ENCODE measurements around the gene RPSA.

RPSA gene

DNA sequence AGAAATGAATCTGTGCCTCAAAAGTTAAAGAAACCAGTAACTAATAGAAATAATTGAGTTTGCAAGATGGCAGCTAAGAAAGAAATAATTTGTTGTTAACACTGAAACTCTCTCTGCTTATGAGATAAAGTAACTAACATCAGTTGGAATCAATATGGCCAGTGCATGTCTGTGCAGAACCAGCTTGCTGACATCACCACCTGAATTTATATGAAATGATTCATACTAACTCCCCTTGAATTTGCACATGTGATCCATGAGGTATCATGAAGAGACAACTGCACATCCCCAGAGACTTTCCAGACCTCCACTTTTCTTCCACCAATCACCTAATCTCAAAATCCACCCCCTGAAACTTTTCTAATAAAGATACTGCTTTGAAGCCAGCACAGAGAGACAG lies 33.7 kb upstream of the RPSA start:
- no peak overlapping the region for H3K4me3 ChIP-seq (ENCODE audit: low read depth, low read length)
- TF ChIP-seq POLR2A (IDR thresholded peaks at IDR 0.05; ENCODE audit: extremely low read depth, insufficient read length): no peak
- TF ChIP-seq MYC (IDR thresholded peaks at IDR 0.05; ENCODE audit: low read depth, low read length): no peak
- TF ChIP-seq, protein P1, sequence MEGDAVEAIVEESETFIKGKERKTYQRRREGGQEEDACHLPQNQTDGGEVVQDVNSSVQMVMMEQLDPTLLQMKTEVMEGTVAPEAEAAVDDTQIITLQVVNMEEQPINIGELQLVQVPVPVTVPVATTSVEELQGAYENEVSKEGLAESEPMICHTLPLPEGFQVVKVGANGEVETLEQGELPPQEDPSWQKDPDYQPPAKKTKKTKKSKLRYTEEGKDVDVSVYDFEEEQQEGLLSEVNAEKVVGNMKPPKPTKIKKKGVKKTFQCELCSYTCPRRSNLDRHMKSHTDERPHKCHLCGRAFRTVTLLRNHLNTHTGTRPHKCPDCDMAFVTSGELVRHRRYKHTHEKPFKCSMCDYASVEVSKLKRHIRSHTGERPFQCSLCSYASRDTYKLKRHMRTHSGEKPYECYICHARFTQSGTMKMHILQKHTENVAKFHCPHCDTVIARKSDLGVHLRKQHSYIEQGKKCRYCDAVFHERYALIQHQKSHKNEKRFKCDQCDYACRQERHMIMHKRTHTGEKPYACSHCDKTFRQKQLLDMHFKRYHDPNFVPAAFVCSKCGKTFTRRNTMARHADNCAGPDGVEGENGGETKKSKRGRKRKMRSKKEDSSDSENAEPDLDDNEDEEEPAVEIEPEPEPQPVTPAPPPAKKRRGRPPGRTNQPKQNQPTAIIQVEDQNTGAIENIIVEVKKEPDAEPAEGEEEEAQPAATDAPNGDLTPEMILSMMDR (IDR thresholded peaks at IDR 0.05; ENCODE audit: low read depth, low read length): no peak
- TF ChIP-seq, protein P2, sequence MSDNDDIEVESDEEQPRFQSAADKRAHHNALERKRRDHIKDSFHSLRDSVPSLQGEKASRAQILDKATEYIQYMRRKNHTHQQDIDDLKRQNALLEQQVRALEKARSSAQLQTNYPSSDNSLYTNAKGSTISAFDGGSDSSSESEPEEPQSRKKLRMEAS (IDR thresholded peaks at IDR 0.05; ENCODE audit: low read depth, low read length): no peak
- DNase-seq (ENCODE audit: low read depth): no peak

DNA sequence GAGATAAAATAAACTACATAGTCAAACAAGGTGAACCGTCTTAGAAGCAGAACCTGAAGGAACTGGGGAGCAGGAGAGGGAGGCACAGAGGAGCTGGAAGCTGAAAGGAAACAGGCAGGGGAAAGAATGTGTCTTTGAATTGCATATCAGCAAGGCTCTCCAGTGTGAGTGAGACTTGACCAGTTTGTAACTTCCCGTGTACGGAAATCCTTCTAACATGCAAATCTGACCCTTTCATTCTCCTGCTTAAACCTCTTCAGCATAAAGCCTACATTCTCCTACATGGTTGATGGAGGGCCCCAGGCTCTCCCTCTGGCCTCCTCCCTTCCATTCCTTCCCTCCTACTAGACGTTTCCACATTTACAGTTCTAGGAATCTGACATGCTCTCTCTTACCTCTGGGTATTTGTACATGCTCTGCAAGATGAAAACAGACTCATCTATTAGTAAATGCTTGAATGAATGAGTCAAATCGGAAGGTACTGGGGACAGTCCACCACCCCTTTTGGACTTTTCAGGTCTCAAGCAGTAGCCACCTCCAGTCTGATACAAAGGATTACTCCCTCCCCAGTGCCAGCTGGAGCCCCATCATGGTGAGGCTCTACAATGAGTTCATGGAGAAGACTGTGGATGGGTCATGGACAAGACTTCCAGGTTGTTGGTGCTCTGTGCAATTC lies 29.4 kb upstream of the RPSA start:
- no peak overlapping the region for H3K4me3 ChIP-seq (ENCODE audit: low read depth, low read length)
- TF ChIP-seq, protein P2 (IDR thresholded peaks at IDR 0.05; ENCODE audit: low read depth, low read length): no peak
- TF ChIP-seq, protein P1 (IDR thresholded peaks at IDR 0.05; ENCODE audit: low read depth, low read length): no peak
- TF ChIP-seq POLR2A (IDR thresholded peaks at IDR 0.05; ENCODE audit: extremely low read depth, insufficient read length) (no peak), MYC (IDR thresholded peaks at IDR 0.05; ENCODE audit: low read depth, low read length) (no peak)
- DNase-seq (ENCODE audit: low read depth): no peak

DNA sequence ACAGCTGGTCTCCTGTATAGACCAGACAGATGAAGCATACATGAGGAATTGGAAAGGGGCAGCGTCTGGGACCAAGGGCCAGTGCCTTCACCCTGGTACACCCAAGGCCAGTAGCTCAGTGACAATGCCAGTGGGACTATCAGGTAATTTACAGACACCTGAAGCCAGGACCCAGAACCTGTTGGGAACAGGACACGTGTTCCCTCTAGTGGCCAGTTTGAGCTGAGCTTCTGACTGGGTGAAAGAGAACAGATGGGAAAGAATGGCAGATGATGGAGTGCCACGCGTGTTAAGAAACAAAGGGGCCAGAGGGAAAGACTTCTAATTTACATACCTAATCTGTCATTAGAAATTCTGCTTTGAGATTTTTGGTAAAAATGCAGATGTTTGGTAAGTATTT lies 28.4 kb upstream of the RPSA start:
- DNase-seq (ENCODE audit: low read depth): peak; percentile 61
- H3K4me3 ChIP-seq (ENCODE audit: low read depth, low read length): no peak overlapping the region
- TF ChIP-seq, protein P1 (IDR thresholded peaks at IDR 0.05; ENCODE audit: low read depth, low read length): peak; percentile 87
- TF ChIP-seq POLR2A (IDR thresholded peaks at IDR 0.05; ENCODE audit: extremely low read depth, insufficient read length): no peak
- TF ChIP-seq MYC (IDR thresholded peaks at IDR 0.05; ENCODE audit: low read depth, low read length): peak; percentile 30; the same call in 1 of the 2 replicates
- TF ChIP-seq, protein P2 (IDR thresholded peaks at IDR 0.05; ENCODE audit: low read depth, low read length): peak; percentile 95

DNA sequence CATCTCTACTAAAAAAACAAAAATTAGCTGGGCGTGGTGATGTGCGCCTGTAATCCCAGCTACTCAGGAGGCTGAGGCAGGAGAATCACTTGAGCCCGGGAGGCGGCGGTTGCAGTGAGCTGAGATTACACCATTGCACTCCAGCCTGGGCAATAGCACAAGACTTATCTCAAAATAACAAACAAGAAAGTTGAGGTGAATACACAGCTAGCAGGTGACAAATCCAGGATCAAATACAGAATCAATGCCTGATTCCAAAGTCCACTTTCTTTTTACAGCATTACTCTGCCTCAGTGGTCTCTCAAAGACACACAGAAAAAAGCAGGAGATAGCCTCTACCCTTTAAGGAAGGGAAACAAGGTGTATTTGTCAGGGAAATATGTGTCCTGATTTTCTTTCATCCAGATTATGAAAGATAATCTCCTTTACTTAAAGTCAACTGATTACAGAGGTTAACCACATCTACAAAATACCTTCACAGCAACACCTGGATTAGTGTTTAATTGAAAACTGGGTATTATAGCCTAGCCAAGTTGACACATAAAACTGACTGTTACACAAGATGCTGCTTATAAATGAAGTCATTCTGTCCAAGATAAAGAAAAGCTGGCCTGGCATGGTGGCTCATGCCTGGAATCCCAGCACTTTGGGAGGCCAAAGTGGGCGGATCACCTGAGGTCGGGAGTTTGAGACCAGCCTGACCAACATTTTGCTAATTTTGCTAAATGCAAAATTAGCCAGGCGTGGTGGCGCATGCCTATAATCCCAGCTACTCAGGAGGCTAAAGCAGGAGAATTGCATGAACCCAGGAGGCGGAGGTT lies 27.4 kb upstream of the RPSA start:
- H3K4me3 ChIP-seq (ENCODE audit: low read depth, low read length): no peak overlapping the region
- TF ChIP-seq POLR2A (IDR thresholded peaks at IDR 0.05; ENCODE audit: extremely low read depth, insufficient read length) (no peak), MYC (IDR thresholded peaks at IDR 0.05; ENCODE audit: low read depth, low read length) (no peak)
- TF ChIP-seq, protein P2 (IDR thresholded peaks at IDR 0.05; ENCODE audit: low read depth, low read length): no peak
- TF ChIP-seq, protein P1 (IDR thresholded peaks at IDR 0.05; ENCODE audit: low read depth, low read length): no peak
- no peak for DNase-seq (ENCODE audit: low read depth)

DNA sequence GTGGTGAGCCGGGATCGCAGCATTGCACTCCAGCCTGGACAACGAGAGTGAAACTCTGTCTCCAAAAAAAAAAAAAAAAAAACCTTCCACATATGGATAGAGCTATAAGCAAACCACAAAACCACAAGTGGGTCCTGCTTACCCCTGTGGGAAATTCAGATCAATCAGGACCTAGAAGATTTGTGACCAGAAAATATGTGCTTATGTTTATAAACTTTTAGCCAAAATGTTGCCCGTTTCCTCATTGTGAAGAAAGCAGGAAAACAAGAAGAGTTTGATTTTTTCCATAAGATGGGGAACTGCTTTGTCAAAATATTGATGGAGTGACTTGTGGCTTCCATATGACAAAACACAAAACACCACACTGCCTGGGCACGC lies 26.8 kb upstream of the RPSA start:
- no peak overlapping the region for H3K4me3 ChIP-seq (ENCODE audit: low read depth, low read length)
- TF ChIP-seq POLR2A (IDR thresholded peaks at IDR 0.05; ENCODE audit: extremely low read depth, insufficient read length) (no peak), MYC (IDR thresholded peaks at IDR 0.05; ENCODE audit: low read depth, low read length) (no peak)
- TF ChIP-seq, protein P1 (IDR thresholded peaks at IDR 0.05; ENCODE audit: low read depth, low read length): no peak
- TF ChIP-seq, protein P2 (IDR thresholded peaks at IDR 0.05; ENCODE audit: low read depth, low read length): no peak
- DNase-seq (ENCODE audit: low read depth): no peak

Measured in NB4 (cell line).